H1 (cell line): ENCODE results near the gene ZIC5. TPM values are rescaled to one million over a fixed set of nuclear protein-coding genes. Genes with fewer than 3 reads are reported as not detected.

Source experiments
- CTCF ChIA-PET: fragments of 300-600 bp; sonication (Branson Sonifier 250); formaldehyde crosslinking; loops from one replicate; lab custom pipeline; 2021; ENCODE audit not compliant: partially characterized antibody; lab: Charles Lee
- POLR2A ChIA-PET: fragments of 300-600 bp; sonication (Branson Sonifier 250); formaldehyde crosslinking; loops from one replicate; lab custom pipeline; 2021; ENCODE audit warnings: inconsistent platforms; ENCODE audit not compliant: partially characterized antibody; lab: Charles Lee
- DNase-seq, 2 experiments: peaks; one replicate each; pipeline versions ENCODE4 v3.0.0 to v3.0.0-alpha.2; 2010 to 2022; ENCODE audit warnings: low spot score in 2 of 2, low read depth in 1 of 2, mixed read lengths in 1 of 2
- FAIRE-seq: peaks from 2 replicates; lab custom pipeline; 2011; peaks lifted over from hg19 to GRCh38; lab: Jason Lieb, UNC
- H2AFZ ChIP-seq: 2 replicates; pipeline ENCODE4 v1.8.1; 2012; ENCODE audit warnings: low read length, inconsistent platforms
- H2AK5ac ChIP-seq: 2 replicates; pipeline ENCODE4 v1.6.1; 2013; ENCODE audit warnings: low read depth, low read length
- H2BK120ac ChIP-seq: replicated peaks from 2 replicates; pipeline ENCODE3; 2013; ENCODE audit warnings: low read depth, low read length, inconsistent platforms
- H2BK12ac ChIP-seq: 2 replicates; pipeline ENCODE4 v1.6.1; 2013; ENCODE audit warnings: low read depth, low read length
- H2BK15ac ChIP-seq: 2 replicates; pipeline ENCODE4 v1.6.1; 2013; ENCODE audit warnings: low read length
- H2BK20ac ChIP-seq: 2 replicates; pipeline ENCODE4 v1.6.1; 2013; ENCODE audit warnings: low read length
- H2BK5ac ChIP-seq: 2 replicates; pipeline ENCODE4 v1.6.1; 2013; ENCODE audit warnings: low read depth, low read length
- H3K14ac ChIP-seq: 2 replicates; pipeline ENCODE4 v1.6.1; 2013; ENCODE audit warnings: inconsistent platforms; ENCODE audit not compliant: insufficient read length
- H3K18ac ChIP-seq: 2 replicates; pipeline ENCODE4 v1.6.1; 2013; ENCODE audit warnings: low read length; ENCODE audit errors: extremely low read depth
- H3K23ac ChIP-seq: 2 replicates; pipeline ENCODE4 v1.6.1; 2013; ENCODE audit warnings: inconsistent platforms; ENCODE audit not compliant: insufficient read length
- H3K23me2 ChIP-seq: 2 replicates; pipeline ENCODE4 v1.6.1; 2013; ENCODE audit warnings: low read depth, low read length
- H3K27ac ChIP-seq: 2 replicates; pipeline ENCODE4 v1.6.1; 2011; ENCODE audit warnings: low read depth, low read length, inconsistent platforms
- H3K27me3 ChIP-seq, 4 experiments: replicated peaks in 1 of 4; 1 replicate in 1 of 4; 2 replicates in 3 of 4; pipeline versions ENCODE4 v1.6.1 to v1.8.1; 2011 to 2013; ENCODE audit warnings: low read length in 3 of 4, mild to moderate bottlenecking in 3 of 4, inconsistent platforms in 2 of 4, mixed read lengths in 2 of 4, moderate library complexity in 1 of 4; ENCODE audit not compliant: control insufficient read depth in 3 of 4, insufficient read depth in 3 of 4; ENCODE audit errors: extremely low read depth in 1 of 4
- H3K36me3 ChIP-seq, 4 experiments: 2 replicates each; pipeline versions ENCODE4 v1.6.1 to v1.8.1; 2011 to 2013; ENCODE audit warnings: mild to moderate bottlenecking in 4 of 4, low read length in 3 of 4, moderate library complexity in 2 of 4, control low read depth in 1 of 4, inconsistent platforms in 1 of 4; ENCODE audit not compliant: insufficient read depth in 4 of 4, control insufficient read depth in 2 of 4
- H3K4ac ChIP-seq: replicated peaks from 2 replicates; pipeline ENCODE3; 2013; ENCODE audit warnings: low read length, low read depth, mixed read lengths, inconsistent platforms; ENCODE audit not compliant: insufficient read length
- H3K4me1 ChIP-seq, 4 experiments: replicated peaks in 1 of 4; 1 replicate in 1 of 4; 2 replicates in 3 of 4; pipeline versions ENCODE4 v1.6.1 to v1.8.1; 2011 to 2013; ENCODE audit warnings: low read length in 3 of 4, inconsistent platforms in 2 of 4, mixed read lengths in 1 of 4; ENCODE audit not compliant: insufficient read depth in 4 of 4, control insufficient read depth in 3 of 4
- H3K4me2 ChIP-seq, 2 experiments: 2 replicates each; pipeline versions ENCODE4 v1.6.1 to v1.8.1; 2011 to 2013; ENCODE audit warnings: low read depth in 2 of 2, low read length in 2 of 2, control low read depth in 1 of 2, inconsistent platforms in 1 of 2, mild to moderate bottlenecking in 1 of 2; ENCODE audit not compliant: insufficient read depth in 1 of 2
- H3K4me3 ChIP-seq, 4 experiments: fragments of 200-600, 300-600 bp in 1 of 4; sonication (generic), shearing (Covaris generic), sonication (Bioruptor Twin) in 1 of 4; 2 replicates each; pipeline versions ENCODE4 v1.5.1 to v1.8.1; 2011 to 2016; ENCODE audit warnings: low read length in 4 of 4, low read depth in 3 of 4, control low read depth in 2 of 4, inconsistent platforms in 2 of 4, mild to moderate bottlenecking in 2 of 4, mixed read lengths in 1 of 4, moderate library complexity in 1 of 4; ENCODE audit not compliant: insufficient read depth in 2 of 4; ENCODE audit errors: extremely low read depth in 1 of 4
- H3K56ac ChIP-seq: replicated peaks from 2 replicates; pipeline ENCODE3; 2013; ENCODE audit warnings: low read depth, mild to moderate bottlenecking, mixed read lengths, low read length, inconsistent platforms; ENCODE audit not compliant: insufficient read length
- H3K79me1 ChIP-seq: 2 replicates; pipeline ENCODE4 v1.6.1; 2013; ENCODE audit warnings: low read depth, low read length, control low read depth
- H3K79me2 ChIP-seq, 2 experiments: 2 replicates each; pipeline versions ENCODE4 v1.6.1 to v1.8.1; 2012 to 2013; ENCODE audit warnings: low read length in 2 of 2, mild to moderate bottlenecking in 2 of 2, inconsistent platforms in 1 of 2; ENCODE audit not compliant: insufficient read depth in 2 of 2, control insufficient read depth in 1 of 2
- H3K9ac ChIP-seq, 4 experiments: replicated peaks in 1 of 4; 1 replicate in 1 of 4; 2 replicates in 3 of 4; pipeline versions ENCODE4 v1.6.1 to v1.8.1; 2011 to 2013; ENCODE audit warnings: low read depth in 3 of 4, low read length in 3 of 4, control low read depth in 2 of 4, mild to moderate bottlenecking in 2 of 4, moderate library complexity in 2 of 4, inconsistent platforms in 1 of 4; ENCODE audit errors: extremely low read depth in 1 of 4
- H3K9me3 ChIP-seq, 2 experiments: 2 replicates each; pipeline versions ENCODE4 v1.6.1 to v1.8.1; 2012 to 2013; ENCODE audit warnings: mild to moderate bottlenecking in 2 of 2, moderate library complexity in 2 of 2, control low read depth in 1 of 2, inconsistent platforms in 1 of 2, low read depth in 1 of 2, low read length in 1 of 2, mixed read lengths in 1 of 2; ENCODE audit not compliant: insufficient read depth in 2 of 2
- H4K20me1 ChIP-seq, 2 experiments: replicated peaks in 1 of 2; 2 replicates each; pipeline versions ENCODE3 to v1.8.1; 2011 to 2013; ENCODE audit warnings: inconsistent platforms in 2 of 2, low read length in 2 of 2, mild to moderate bottlenecking in 1 of 2; ENCODE audit not compliant: insufficient read depth in 2 of 2, control insufficient read depth in 1 of 2
- H4K5ac ChIP-seq: 2 replicates; pipeline ENCODE4 v1.6.1; 2013; ENCODE audit warnings: low read length, low read depth, mixed read lengths, inconsistent platforms; ENCODE audit not compliant: insufficient read length
- H4K8ac ChIP-seq: 2 replicates; pipeline ENCODE4 v1.8.0; 2013; ENCODE audit warnings: mild to moderate bottlenecking, moderate library complexity, low read length, inconsistent platforms; ENCODE audit not compliant: insufficient read depth; ENCODE audit errors: extremely low read depth
- H4K91ac ChIP-seq: replicated peaks from 2 replicates; pipeline ENCODE3; 2013; ENCODE audit warnings: low read length, mixed read lengths, inconsistent platforms; ENCODE audit not compliant: insufficient read length
- CBX8 ChIP-seq: fragments of 300-800, 300-1000 bp; sonication (generic); IDR thresholded peaks from 2 replicates; pipeline ENCODE4 v1.7.1; 2016; ENCODE audit warnings: low read depth, low read length, borderline replicate concordance
- CEBPB ChIP-seq: IDR thresholded peaks from 2 replicates; pipeline ENCODE4 v1.6.1; 2012; ENCODE audit warnings: low read depth, low read length
- CHD1 ChIP-seq: IDR thresholded peaks from 2 replicates; pipeline ENCODE4 v1.6.1; 2012; ENCODE audit warnings: low read depth, low read length, improper control_type of control experiment
- E2F6 ChIP-seq: IDR thresholded peaks from 2 replicates; pipeline ENCODE4 v1.6.1; 2012; ENCODE audit warnings: inconsistent platforms
- JUND ChIP-seq: IDR thresholded peaks from 2 replicates; pipeline ENCODE4 v1.6.1; 2011; ENCODE audit warnings: mild to moderate bottlenecking, improper control_type of control experiment, low read length
- POU5F1 ChIP-seq: IDR thresholded peaks from 2 replicates; pipeline ENCODE4 v1.6.1; 2011; ENCODE audit warnings: low read depth, mild to moderate bottlenecking, low read length, moderate library complexity
- RAD21 ChIP-seq, 2 experiments: IDR thresholded peaks in 1 of 2; conservative IDR thresholded peaks in 1 of 2; 2 replicates each; pipeline ENCODE4 v1.6.1; 2011; ENCODE audit warnings: low read depth in 2 of 2, low read length in 2 of 2, improper control_type of control experiment in 1 of 2, inconsistent platforms in 1 of 2, mild to moderate bottlenecking in 1 of 2, moderate library complexity in 1 of 2
- WGBS, 2 experiments: shearing (Covaris generic) in 1 of 2; methylation state at CpG; one replicate each; pipeline versions ENCODE4 v1.1.6 to v1.1.7; 2013 to 2015; ENCODE audit warnings: low lambda C conversion rate in 2 of 2, mixed read lengths in 2 of 2, inconsistent platforms in 1 of 2, low coverage in 1 of 2, missing lambda C conversion rate in 1 of 2; ENCODE audit not compliant: insufficient replicate concordance in 2 of 2, insufficient coverage in 1 of 2, insufficient read length in 1 of 2; ENCODE audit errors: extremely low coverage in 1 of 2, missing lambda C conversion rate in 1 of 2; 5-methylcytosine and 5-hydroxymethylcytosine counted together
- polyA plus RNA-seq, 7 experiments: library from polyadenylated mRNA; depleted of rRNA in 3 of 7; stranded (reverse) in 5 of 7; unstranded in 2 of 7; fragments of >200 nt in 5 of 7; fragments of 200-250 nt in 2 of 7; gene quantifications; 1 replicate in 5 of 7; 2 replicates in 1 of 7; 4 replicates in 1 of 7; pipeline versions ENCODE4 v1.2.1 to v1.2.3, GENCODE V29; 2011 to 2013; ENCODE audit warnings: missing spikeins in 2 of 7, mixed read lengths in 2 of 7
- total RNA-seq: library from RNA; stranded (reverse); fragmentation: NEBNext Ultra II Directional; extraction: Animal tissue kit (Norgen Biotek cat#: 25700); gene quantifications from 2 replicates; pipeline ENCODE4 v1.2.1, GENCODE V29; 2021
- TF ChIP-seq, protein P1 (sequence below), 3 experiments: IDR thresholded peaks; 1 replicate in 2 of 3; 2 replicates in 1 of 3; pipeline versions ENCODE4 v1.5.1 to v1.6.1; 2011; ENCODE audit warnings: low read length in 3 of 3, mild to moderate bottlenecking in 3 of 3, inconsistent platforms in 2 of 3, low read depth in 1 of 3, moderate library complexity in 1 of 3; ENCODE audit not compliant: insufficient read depth in 1 of 3; ENCODE audit errors: control extremely low read depth in 1 of 3

ZIC5 gene
- total and polyA plus RNA-seq, 2 of the 8 experiments (the other 6 are each of a cell fraction or from before 2014, with no cell fraction given) = 14.2 to 52.7 TPM

- no peak overlapping the region for H2BK15ac ChIP-seq
- H4K20me1 ChIP-seq = no peaks in the 10 kb centered on the region
- peak; percentile 90 for FAIRE-seq
- DNase-seq = no peak
- ChIA-PET POLR2A (interaction anchor here (1.5 kb wide), 1 partner anchor 9 kb away, joined by 3 read pairs; no protein-coding TSS in a partner anchor), CTCF (interaction anchor here (0.6 to 6.1 kb wide), 46 partner anchors 10 to 1036 kb away, joined by 3 to 93 read pairs (median 4); no protein-coding TSS in a partner anchor)
- no peak overlapping the region; the same call in 1 of the 2 replicates for H3K18ac ChIP-seq
- H3K4ac ChIP-seq = no peak overlapping the region
- no peak overlapping the region for H3K9ac ChIP-seq
- no peak overlapping the region for H2AFZ ChIP-seq
- peaks cover 1 to 4% (median 2%) of the 10 kb centered on the region in 4 experiments; a peak in 5 of 7 replicates for H3K4me1 ChIP-seq
- H2BK20ac ChIP-seq = peak overlapping the region; percentile 94
- H3K79me1 ChIP-seq = no peaks in the 10 kb centered on the region
- no peak overlapping the region for H2BK5ac ChIP-seq
- H3K56ac ChIP-seq = no peak overlapping the region
- H2BK12ac ChIP-seq = peak overlapping the region; percentile 41; the same call in 1 of the 2 replicates
- H3K9me3 ChIP-seq = no peaks in the 10 kb centered on the region
- no peak overlapping the region for H2AK5ac ChIP-seq
- H3K27me3 ChIP-seq = no peaks in the 10 kb centered on the region
- H3K36me3 ChIP-seq = no peaks in the 10 kb centered on the region
- no peak overlapping the region for H3K4me2 ChIP-seq
- no peak overlapping the region for H3K14ac ChIP-seq
- no peak overlapping the region for H3K4me3 ChIP-seq
- H3K23me2 ChIP-seq = no peaks in the 10 kb centered on the region
- no peaks in the 10 kb centered on the region for H3K79me2 ChIP-seq
- WGBS, 2 experiments = 68% methylated on average over 10 of the region's 10 CpGs; no CpG with 5 or more reads in 1 of the 2 experiments
- no peak overlapping the region for H4K8ac ChIP-seq
- no peak overlapping the region for H4K5ac ChIP-seq
- no peak overlapping the region for H3K27ac ChIP-seq
- H3K23ac ChIP-seq = no peak overlapping the region
- H4K91ac ChIP-seq = no peak overlapping the region
- H2BK120ac ChIP-seq = no peak overlapping the region
- TF ChIP-seq E2F6 (no peak), CBX8 (no peak), POU5F1 (no peak), JUND (0 out of 2 replicates have a peak, but pooled peaks have one; percentile 27), CEBPB (no peak), CHD1 (no peak), RAD21 (IDR thresholded peaks at IDR 0.05 in 1 of 2, conservative IDR thresholded peaks at IDR 0.05 in 1 of 2; ENCODE audit: low read depth in 2 of 2, low read length in 2 of 2) (peak; percentile 80 to 86)
- TF ChIP-seq, protein P1, sequence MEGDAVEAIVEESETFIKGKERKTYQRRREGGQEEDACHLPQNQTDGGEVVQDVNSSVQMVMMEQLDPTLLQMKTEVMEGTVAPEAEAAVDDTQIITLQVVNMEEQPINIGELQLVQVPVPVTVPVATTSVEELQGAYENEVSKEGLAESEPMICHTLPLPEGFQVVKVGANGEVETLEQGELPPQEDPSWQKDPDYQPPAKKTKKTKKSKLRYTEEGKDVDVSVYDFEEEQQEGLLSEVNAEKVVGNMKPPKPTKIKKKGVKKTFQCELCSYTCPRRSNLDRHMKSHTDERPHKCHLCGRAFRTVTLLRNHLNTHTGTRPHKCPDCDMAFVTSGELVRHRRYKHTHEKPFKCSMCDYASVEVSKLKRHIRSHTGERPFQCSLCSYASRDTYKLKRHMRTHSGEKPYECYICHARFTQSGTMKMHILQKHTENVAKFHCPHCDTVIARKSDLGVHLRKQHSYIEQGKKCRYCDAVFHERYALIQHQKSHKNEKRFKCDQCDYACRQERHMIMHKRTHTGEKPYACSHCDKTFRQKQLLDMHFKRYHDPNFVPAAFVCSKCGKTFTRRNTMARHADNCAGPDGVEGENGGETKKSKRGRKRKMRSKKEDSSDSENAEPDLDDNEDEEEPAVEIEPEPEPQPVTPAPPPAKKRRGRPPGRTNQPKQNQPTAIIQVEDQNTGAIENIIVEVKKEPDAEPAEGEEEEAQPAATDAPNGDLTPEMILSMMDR (IDR thresholded peaks at IDR 0.05; ENCODE audit: control extremely low read depth in 1 of 3, insufficient read depth in 1 of 3, low read depth in 1 of 3, low read length in 3 of 3) = peak in 2 of 3 experiments; percentile 96 to 100; a peak in 3 of 4 replicates
Measured at GRCh38 chr13:99916366-99917103, 55.0 kb downstream of the ZIC5 start.
